Ovary (tissue), 3 donors: ENCODE measurements around the gene ZDHHC1.

Source experiments
- EP300 ChIP-seq: sonication (generic); formaldehyde crosslinking; IDR thresholded peaks from one replicate; pipeline ENCODE4 v1.6.1; 2017; ENCODE audit warnings: antibody characterized with exemption
- TF ChIP-seq, protein P1 (sequence below), 3 donors: fragments of 450-650 bp in 2 of 3; fragments of 200-600 bp in 1 of 3; IDR thresholded peaks; one replicate each; pipeline versions ENCODE4 v1.5.1 to v1.8.0; 2016 to 2022; ENCODE audit warnings: antibody characterized with exemption in 3 of 3, mild to moderate bottlenecking in 1 of 3
- donor health status: DM: no; HTN: no; CAD: no.

DNA sequence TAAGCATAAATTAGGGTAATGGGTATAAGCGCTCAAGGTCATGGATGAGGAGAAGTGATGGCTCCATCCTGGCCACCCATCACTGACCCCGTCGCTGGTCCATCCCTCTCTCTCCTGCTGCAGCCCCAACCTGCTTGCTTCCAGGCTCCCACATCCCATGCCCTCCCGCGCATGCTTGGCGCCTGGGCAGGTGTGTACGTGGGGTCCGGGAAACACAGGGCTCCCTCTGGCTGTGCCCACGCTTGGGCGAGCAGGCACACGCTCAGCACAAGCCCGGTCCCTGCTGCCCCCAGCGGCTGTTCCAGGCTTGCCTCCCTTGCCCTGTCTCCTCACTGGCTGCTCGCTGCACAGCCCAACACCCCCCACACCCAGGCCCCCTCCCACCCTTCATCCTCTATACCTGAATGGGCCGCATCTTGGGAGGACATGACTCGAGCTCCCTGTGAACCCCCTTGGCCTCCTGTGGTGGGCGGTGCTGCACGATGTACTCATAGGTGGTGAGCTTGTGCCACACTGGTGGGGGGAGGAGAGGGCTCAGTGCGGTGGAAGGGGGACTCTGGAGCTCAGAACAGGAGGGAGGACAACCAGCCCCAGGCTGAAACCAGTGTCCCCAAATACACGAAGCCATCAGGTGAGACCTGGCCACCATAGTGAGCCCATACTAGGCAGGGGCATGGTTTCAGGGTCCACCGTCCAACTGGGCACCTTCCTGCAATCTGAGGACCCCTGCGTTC is 18.3 kb downstream of the ZDHHC1 start:
- TF ChIP-seq, protein P1, sequence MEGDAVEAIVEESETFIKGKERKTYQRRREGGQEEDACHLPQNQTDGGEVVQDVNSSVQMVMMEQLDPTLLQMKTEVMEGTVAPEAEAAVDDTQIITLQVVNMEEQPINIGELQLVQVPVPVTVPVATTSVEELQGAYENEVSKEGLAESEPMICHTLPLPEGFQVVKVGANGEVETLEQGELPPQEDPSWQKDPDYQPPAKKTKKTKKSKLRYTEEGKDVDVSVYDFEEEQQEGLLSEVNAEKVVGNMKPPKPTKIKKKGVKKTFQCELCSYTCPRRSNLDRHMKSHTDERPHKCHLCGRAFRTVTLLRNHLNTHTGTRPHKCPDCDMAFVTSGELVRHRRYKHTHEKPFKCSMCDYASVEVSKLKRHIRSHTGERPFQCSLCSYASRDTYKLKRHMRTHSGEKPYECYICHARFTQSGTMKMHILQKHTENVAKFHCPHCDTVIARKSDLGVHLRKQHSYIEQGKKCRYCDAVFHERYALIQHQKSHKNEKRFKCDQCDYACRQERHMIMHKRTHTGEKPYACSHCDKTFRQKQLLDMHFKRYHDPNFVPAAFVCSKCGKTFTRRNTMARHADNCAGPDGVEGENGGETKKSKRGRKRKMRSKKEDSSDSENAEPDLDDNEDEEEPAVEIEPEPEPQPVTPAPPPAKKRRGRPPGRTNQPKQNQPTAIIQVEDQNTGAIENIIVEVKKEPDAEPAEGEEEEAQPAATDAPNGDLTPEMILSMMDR (IDR thresholded peaks at IDR 0.05), result no peak
- no peak for TF ChIP-seq EP300
